ENCODE results near the gene KMT2C. TPM values are rescaled to one million over a fixed set of nuclear protein-coding genes. Genes with fewer than 3 reads are reported as not detected.

Gene KMT2C
- total RNA-seq, 1 experiment from 2014 or later, result 45.4 TPM

DNA sequence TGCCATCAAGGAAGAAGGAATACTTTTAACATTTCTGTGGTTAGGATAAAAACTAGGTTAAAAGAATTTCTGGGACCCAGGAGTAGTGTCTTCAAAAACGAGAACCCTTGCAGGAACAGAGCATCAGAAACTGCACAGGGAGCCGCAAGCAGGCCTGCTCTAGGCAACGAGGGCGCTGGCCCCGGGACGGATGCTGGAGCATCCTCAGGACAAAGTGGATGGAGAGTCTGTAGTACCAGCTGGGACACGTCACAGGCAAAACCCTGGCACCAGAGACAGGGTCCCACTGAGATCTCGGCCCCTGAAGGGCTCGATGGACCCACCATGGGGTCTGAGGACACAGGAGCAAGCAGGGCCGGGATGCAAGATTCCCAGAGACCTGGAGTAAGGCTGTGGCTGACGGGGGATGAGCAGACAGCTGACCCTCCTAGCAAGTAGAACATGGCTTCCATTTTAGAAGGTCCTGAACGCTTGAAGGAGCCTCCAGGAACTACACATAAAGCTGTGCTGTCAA, 303.8 kb downstream of the KMT2C start:
- no peak for ATAC-seq
- peaks cover 7% of the 10 kb centered on the region for H3K9me3 Mint-ChIP-seq
- ChIA-PET CTCF (no interaction called here), POLR2A (no interaction called here)
- peaks cover 10% of the 10 kb centered on the region for H3K36me3 Mint-ChIP-seq
- TF ChIP-seq, protein P1, sequence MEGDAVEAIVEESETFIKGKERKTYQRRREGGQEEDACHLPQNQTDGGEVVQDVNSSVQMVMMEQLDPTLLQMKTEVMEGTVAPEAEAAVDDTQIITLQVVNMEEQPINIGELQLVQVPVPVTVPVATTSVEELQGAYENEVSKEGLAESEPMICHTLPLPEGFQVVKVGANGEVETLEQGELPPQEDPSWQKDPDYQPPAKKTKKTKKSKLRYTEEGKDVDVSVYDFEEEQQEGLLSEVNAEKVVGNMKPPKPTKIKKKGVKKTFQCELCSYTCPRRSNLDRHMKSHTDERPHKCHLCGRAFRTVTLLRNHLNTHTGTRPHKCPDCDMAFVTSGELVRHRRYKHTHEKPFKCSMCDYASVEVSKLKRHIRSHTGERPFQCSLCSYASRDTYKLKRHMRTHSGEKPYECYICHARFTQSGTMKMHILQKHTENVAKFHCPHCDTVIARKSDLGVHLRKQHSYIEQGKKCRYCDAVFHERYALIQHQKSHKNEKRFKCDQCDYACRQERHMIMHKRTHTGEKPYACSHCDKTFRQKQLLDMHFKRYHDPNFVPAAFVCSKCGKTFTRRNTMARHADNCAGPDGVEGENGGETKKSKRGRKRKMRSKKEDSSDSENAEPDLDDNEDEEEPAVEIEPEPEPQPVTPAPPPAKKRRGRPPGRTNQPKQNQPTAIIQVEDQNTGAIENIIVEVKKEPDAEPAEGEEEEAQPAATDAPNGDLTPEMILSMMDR (IDR thresholded peaks at IDR 0.05), result no peak
- TF ChIP-seq TCF7 (CRISPR knock-in tag; IDR thresholded peaks at IDR 0.05; ENCODE audit: low read depth) (no peak), EMX1 (CRISPR knock-in tag; IDR thresholded peaks at IDR 0.05) (no peak), ATF1 (CRISPR knock-in tag; IDR thresholded peaks at IDR 0.05) (no peak), KAT7 (CRISPR knock-in tag; IDR thresholded peaks at IDR 0.05; ENCODE audit: borderline replicate concordance) (no peak), ZNF121 (CRISPR knock-in tag; IDR thresholded peaks at IDR 0.05) (no peak), ZNF219 (CRISPR knock-in tag; IDR thresholded peaks at IDR 0.05; ENCODE audit: borderline replicate concordance) (no peak), ZNF138 (CRISPR knock-in tag; conservative IDR thresholded peaks at IDR 0.05) (no peak), NR1H2 (CRISPR knock-in tag; IDR thresholded peaks at IDR 0.05) (no peak), TP53 (CRISPR knock-in tag; IDR thresholded peaks at IDR 0.05) (no peak), TEAD1 (CRISPR knock-in tag; IDR thresholded peaks at IDR 0.05) (no peak)
- TF ChIP-seq, protein P2, sequence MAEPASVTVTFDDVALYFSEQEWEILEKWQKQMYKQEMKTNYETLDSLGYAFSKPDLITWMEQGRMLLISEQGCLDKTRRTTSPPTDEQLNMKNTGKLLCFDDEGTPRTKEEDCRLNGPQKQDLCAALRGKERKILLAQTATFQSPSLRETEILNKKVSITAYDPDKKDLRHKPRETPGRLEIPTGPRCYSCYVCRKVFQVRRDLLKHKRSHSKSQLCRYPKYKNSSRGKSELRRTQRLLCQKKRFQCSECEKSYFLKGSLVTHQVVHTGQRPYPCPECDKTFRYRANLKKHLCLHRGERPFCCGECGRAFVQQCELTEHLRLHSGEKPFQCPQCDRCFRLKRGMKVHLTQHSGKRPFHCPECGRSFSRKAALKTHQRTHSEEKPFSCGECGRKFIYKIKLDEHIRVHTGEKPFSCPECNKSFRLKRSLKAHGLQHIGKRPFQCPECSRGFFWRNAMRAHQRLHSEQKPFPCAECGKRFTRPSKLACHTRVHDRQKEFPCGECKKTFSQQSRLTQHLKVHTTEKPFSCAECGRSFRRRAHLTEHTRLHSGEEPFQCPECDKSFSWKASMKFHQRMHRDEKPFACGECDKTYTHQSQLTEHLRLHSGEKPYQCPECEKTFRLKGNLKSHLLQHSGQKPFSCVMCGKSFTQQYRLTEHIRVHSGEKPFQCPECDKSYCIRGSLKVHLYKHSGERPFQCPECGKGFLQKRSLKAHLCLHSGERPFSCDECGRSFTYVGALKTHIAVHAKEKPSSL (CRISPR knock-in tag; conservative IDR thresholded peaks at IDR 0.05), result no peak
- TF ChIP-seq, protein P3, sequence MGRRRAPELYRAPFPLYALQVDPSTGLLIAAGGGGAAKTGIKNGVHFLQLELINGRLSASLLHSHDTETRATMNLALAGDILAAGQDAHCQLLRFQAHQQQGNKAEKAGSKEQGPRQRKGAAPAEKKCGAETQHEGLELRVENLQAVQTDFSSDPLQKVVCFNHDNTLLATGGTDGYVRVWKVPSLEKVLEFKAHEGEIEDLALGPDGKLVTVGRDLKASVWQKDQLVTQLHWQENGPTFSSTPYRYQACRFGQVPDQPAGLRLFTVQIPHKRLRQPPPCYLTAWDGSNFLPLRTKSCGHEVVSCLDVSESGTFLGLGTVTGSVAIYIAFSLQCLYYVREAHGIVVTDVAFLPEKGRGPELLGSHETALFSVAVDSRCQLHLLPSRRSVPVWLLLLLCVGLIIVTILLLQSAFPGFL (CRISPR knock-in tag; IDR thresholded peaks at IDR 0.05; ENCODE audit: borderline replicate concordance), result no peak
- TF ChIP-seq, protein P4, sequence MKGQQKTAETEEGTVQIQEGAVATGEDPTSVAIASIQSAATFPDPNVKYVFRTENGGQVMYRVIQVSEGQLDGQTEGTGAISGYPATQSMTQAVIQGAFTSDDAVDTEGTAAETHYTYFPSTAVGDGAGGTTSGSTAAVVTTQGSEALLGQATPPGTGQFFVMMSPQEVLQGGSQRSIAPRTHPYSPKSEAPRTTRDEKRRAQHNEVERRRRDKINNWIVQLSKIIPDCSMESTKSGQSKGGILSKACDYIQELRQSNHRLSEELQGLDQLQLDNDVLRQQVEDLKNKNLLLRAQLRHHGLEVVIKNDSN (CRISPR knock-in tag; IDR thresholded peaks at IDR 0.05), result no peak
- TF ChIP-seq, protein P5, sequence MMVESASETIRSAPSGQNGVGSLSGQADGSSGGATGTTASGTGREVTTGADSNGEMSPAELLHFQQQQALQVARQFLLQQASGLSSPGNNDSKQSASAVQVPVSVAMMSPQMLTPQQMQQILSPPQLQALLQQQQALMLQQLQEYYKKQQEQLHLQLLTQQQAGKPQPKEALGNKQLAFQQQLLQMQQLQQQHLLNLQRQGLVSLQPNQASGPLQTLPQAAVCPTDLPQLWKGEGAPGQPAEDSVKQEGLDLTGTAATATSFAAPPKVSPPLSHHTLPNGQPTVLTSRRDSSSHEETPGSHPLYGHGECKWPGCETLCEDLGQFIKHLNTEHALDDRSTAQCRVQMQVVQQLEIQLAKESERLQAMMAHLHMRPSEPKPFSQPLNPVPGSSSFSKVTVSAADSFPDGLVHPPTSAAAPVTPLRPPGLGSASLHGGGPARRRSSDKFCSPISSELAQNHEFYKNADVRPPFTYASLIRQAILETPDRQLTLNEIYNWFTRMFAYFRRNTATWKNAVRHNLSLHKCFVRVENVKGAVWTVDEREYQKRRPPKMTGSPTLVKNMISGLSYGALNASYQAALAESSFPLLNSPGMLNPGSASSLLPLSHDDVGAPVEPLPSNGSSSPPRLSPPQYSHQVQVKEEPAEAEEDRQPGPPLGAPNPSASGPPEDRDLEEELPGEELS (CRISPR knock-in tag; IDR thresholded peaks at IDR 0.05), result no peak
- TF ChIP-seq, protein P6, sequence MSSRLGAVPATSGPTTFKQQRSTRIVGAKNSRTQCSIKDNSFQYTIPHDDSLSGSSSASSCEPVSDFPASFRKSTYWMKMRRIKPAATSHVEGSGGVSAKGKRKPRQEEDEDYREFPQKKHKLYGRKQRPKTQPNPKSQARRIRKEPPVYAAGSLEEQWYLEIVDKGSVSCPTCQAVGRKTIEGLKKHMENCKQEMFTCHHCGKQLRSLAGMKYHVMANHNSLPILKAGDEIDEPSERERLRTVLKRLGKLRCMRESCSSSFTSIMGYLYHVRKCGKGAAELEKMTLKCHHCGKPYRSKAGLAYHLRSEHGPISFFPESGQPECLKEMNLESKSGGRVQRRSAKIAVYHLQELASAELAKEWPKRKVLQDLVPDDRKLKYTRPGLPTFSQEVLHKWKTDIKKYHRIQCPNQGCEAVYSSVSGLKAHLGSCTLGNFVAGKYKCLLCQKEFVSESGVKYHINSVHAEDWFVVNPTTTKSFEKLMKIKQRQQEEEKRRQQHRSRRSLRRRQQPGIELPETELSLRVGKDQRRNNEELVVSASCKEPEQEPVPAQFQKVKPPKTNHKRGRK (CRISPR knock-in tag; IDR thresholded peaks at IDR 0.05; ENCODE audit: borderline replicate concordance), result no peak
- TF ChIP-seq, protein P7, sequence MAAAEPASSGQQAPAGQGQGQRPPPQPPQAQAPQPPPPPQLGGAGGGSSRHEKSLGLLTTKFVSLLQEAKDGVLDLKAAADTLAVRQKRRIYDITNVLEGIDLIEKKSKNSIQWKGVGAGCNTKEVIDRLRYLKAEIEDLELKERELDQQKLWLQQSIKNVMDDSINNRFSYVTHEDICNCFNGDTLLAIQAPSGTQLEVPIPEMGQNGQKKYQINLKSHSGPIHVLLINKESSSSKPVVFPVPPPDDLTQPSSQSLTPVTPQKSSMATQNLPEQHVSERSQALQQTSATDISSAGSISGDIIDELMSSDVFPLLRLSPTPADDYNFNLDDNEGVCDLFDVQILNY (CRISPR knock-in tag; IDR thresholded peaks at IDR 0.05), result no peak
- TF ChIP-seq, protein P8, sequence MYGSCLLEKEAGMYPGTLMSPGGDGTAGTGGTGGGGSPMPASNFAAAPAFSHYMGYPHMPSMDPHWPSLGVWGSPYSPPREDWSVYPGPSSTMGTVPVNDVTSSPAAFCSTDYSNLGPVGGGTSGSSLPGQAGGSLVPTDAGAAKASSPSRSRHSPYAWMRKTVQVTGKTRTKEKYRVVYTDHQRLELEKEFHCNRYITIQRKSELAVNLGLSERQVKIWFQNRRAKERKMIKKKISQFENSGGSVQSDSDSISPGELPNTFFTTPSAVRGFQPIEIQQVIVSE (CRISPR knock-in tag; IDR thresholded peaks at IDR 0.05; ENCODE audit: borderline replicate concordance), result no peak
- TF ChIP-seq, protein P9, sequence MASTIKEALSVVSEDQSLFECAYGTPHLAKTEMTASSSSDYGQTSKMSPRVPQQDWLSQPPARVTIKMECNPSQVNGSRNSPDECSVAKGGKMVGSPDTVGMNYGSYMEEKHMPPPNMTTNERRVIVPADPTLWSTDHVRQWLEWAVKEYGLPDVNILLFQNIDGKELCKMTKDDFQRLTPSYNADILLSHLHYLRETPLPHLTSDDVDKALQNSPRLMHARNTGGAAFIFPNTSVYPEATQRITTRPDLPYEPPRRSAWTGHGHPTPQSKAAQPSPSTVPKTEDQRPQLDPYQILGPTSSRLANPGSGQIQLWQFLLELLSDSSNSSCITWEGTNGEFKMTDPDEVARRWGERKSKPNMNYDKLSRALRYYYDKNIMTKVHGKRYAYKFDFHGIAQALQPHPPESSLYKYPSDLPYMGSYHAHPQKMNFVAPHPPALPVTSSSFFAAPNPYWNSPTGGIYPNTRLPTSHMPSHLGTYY (CRISPR knock-in tag; IDR thresholded peaks at IDR 0.05), result no peak
- H3K4me3 Mint-ChIP-seq, result no peak overlapping the region
- no peaks in the 10 kb centered on the region for H3K27me3 Mint-ChIP-seq (ENCODE audit: low read depth)
- H3K27ac Mint-ChIP-seq, result no peak overlapping the region
- no peak for DNase-seq (ENCODE audit: low spot score)
- H3K4me1 Mint-ChIP-seq, result peaks cover 3% of the 10 kb centered on the region
